Immature natural killer cell (primary cell): ENCODE results near the gene MARK4. TPM values are rescaled to one million over a fixed set of nuclear protein-coding genes. Genes with fewer than 3 reads are reported as not detected.
"Not testable (repeated sequence)": the region's sequence is repeated elsewhere in the genome, so short reads cannot be mapped to it uniquely, and the experiment has no call there.

Experiments used
- DNase-seq, 3 donors: peaks; one replicate each; pipeline ENCODE4 v3.0.0; 2022; ENCODE audit warnings: mixed read lengths in 1 of 3
- H3K27ac Mint-ChIP-seq, 6 donors: one replicate each; pipeline ENCODE4 v1.8.0; 2020; ENCODE audit warnings: mixed read lengths in 6 of 6, mild to moderate bottlenecking in 5 of 6, inconsistent platforms in 4 of 6, moderate library complexity in 3 of 6
- H3K27me3 Mint-ChIP-seq, 3 donors: one replicate each; pipeline ENCODE4 v1.8.0; 2020 to 2021; ENCODE audit warnings: low read depth in 3 of 3, mild to moderate bottlenecking in 3 of 3, mixed read lengths in 3 of 3, moderate library complexity in 3 of 3, inconsistent platforms in 1 of 3
- H3K36me3 Mint-ChIP-seq, 3 donors: one replicate each; pipeline ENCODE4 v1.8.0; 2020; ENCODE audit warnings: mixed read lengths in 3 of 3, inconsistent platforms in 2 of 3, mild to moderate bottlenecking in 2 of 3
- H3K4me1 Mint-ChIP-seq, 2 donors: one replicate each; pipeline ENCODE4 v1.8.0; 2020; ENCODE audit warnings: inconsistent platforms in 2 of 2, mild to moderate bottlenecking in 2 of 2, mixed read lengths in 2 of 2, moderate library complexity in 1 of 2
- H3K4me3 Mint-ChIP-seq, 5 donors: one replicate each; pipeline ENCODE4 v1.8.0; 2020; ENCODE audit warnings: mild to moderate bottlenecking in 5 of 5, mixed read lengths in 5 of 5, inconsistent platforms in 3 of 5, moderate library complexity in 3 of 5
- H3K9me3 Mint-ChIP-seq, 6 donors: one replicate each; pipeline ENCODE4 v1.8.0; 2020; ENCODE audit warnings: mild to moderate bottlenecking in 6 of 6, mixed read lengths in 6 of 6, inconsistent platforms in 4 of 6, moderate library complexity in 3 of 6
- polyA plus RNA-seq, 3 donors: library from polyadenylated mRNA; unstranded; fragments of 300-500 nt; fragmentation: Illumina TruSeq; gene quantifications; one replicate each; pipeline ENCODE4 v1.2.3, GENCODE V29; 2021

The MARK4 gene
- polyA plus RNA-seq, 3 donors from 2014 or later: 1.6 TPM; not detected in 2

DNA sequence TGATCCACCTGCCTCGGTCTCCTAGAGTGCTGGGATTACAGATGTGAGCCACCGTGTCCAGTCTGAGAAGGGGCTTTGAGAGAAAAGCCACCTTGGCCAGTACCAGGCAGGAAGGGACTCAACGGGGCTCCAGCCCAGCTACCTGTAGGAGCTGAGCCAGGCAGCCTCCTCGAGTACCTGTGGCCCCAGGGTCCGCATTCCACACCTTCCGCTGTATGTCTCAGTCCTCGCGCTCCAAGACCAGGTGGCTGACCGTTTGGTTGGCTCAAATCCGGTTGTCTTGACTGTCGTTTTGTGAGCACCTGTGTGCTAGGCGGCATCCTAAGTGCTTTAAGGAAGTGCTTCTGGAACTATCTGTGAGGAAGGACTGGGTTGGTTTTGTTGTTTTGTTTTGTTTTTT, 16.2 kb downstream of the MARK4 start:
- Mint-ChIP-seq H3K4me1 (no peaks in the 10 kb centered on the region), H3K4me3 (no peak overlapping the region), H3K27me3 (peaks cover 0 to 3% (median 0%) of the 10 kb centered on the region in 3 donors), H3K27ac (no peak overlapping the region), H3K36me3 (peaks cover 0 to 10% (median 9%) of the 10 kb centered on the region in 3 donors), H3K9me3 (no peaks in the 10 kb centered on the region)
- no peak for DNase-seq

GRCh38 chr19:45269939-45270338, 18.9 kb downstream of the MARK4 start:
- not testable (repeated sequence) for H3K27me3 Mint-ChIP-seq, H3K9me3 Mint-ChIP-seq, H3K4me3 Mint-ChIP-seq, DNase-seq, H3K27ac Mint-ChIP-seq, H3K4me1 Mint-ChIP-seq
- peaks cover 8 to 22% (median 19%) of the 10 kb centered on the region in 3 donors for H3K36me3 Mint-ChIP-seq

DNA sequence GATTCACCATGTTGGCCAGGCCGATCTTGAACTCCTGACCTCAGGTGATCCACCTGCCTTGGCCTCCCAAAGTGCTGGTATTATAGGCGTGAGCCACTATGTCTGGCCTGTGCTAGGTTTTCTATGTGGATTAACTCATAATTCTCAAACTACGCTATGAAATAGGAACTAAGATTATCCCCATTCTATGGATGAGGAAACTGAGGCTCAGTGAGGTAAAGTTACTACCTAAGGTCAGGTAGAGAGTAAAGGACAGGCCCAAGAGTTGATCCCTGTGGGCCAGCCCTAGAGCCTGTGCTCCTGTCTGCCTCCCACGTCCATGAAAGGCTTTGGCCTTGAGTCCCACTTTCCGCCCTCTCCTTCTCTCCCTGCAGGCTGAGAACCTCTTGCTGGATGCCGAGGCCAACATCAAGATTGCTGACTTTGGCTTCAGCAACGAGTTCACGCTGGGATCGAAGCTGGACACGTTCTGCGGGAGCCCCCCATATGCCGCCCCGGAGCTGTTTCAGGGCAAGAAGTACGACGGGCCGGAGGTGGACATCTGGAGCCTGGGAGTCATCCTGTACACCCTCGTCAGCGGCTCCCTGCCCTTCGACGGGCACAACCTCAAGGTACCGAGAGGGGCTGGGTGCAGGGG, 20.1 kb downstream of the MARK4 start:
- Mint-ChIP-seq H3K27ac (no peak overlapping the region), H3K4me3 (no peak overlapping the region), H3K9me3 (no peaks in the 10 kb centered on the region), H3K4me1 (no peaks in the 10 kb centered on the region), H3K36me3 (peaks cover 8 to 22% (median 14%) of the 10 kb centered on the region in 3 donors), H3K27me3 (peaks cover 0 to 2% (median 1%) of the 10 kb centered on the region in 3 donors)
- DNase-seq: no peak

DNA sequence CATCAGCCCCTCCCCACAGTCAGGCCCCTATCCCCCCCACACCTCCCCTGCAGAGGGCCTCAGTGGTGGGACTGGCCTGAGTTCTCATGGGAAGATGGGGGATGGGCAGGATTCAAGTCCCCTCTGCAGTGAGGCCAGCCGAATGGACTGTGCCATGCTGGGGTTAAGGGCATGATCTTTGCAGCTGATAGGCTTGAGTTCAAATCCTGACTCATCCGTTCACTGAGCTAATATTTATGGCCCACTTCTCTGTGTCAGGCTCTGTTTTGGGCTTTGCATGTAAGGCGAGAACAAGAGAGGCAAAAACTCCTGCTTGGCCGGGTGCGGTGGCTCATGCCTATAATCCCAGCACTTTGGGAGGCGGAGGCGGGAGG, 20.7 kb downstream of the MARK4 start:
- H3K27ac Mint-ChIP-seq: no peak overlapping the region

GRCh38 chr19:45273521-45273855, 22.4 kb downstream of the MARK4 start:
- Mint-ChIP-seq H3K27ac (no peak overlapping the region), H3K9me3 (no peaks in the 10 kb centered on the region), H3K27me3 (peaks cover 0 to 2% (median 1%) of the 10 kb centered on the region in 3 donors), H3K4me3 (no peak overlapping the region), H3K36me3 (peaks cover 8 to 22% (median 14%) of the 10 kb centered on the region in 3 donors), H3K4me1 (no peaks in the 10 kb centered on the region)
- no peak for DNase-seq

More for the DNA sequence above, 20.7 kb downstream of the MARK4 start:
- no peak for DNase-seq
- Mint-ChIP-seq H3K36me3 (peaks cover 8 to 22% (median 14%) of the 10 kb centered on the region in 3 donors), H3K4me1 (no peaks in the 10 kb centered on the region), H3K27me3 (peaks cover 0 to 2% (median 1%) of the 10 kb centered on the region in 3 donors), H3K4me3 (no peak overlapping the region), H3K9me3 (no peaks in the 10 kb centered on the region)

DNA sequence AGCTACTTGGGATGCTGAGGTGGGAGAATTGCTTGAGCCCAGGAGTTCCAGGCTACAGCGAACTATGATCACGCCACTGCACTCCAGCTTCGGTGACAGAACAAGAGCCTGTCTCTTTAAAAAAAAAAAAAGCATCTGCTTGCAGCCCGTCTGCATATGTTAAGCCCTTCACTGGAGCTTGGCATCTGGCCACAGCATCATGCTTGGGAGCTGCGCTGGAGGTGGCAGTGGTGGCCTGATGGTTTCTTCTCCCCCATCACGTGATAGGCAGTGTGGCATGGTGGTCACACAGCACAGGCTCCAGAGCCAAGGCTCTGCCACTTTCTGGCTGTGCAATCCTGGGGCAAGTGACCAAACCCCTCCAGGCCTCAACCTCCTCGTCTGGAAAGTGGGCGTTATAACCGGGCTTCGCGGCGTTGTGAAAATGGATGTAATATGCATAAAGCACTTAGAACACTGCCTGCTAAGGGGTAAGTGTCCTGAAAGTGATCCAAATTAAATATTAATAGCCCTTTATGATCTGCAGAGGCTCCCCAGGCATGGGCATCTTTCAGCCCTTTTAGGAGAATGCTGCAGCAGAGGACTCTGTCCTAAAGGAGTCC, 24.4 kb downstream of the MARK4 start:
- H3K4me1 Mint-ChIP-seq: no peaks in the 10 kb centered on the region
- H3K4me3 Mint-ChIP-seq: no peak overlapping the region
- no peaks in the 10 kb centered on the region for H3K9me3 Mint-ChIP-seq
- H3K27ac Mint-ChIP-seq: no peak overlapping the region
- H3K27me3 Mint-ChIP-seq: peaks cover 0 to 1% (median under 1%) of the 10 kb centered on the region in 3 donors
- H3K36me3 Mint-ChIP-seq: peaks cover 13 to 28% (median 19%) of the 10 kb centered on the region in 3 donors
- DNase-seq: no peak

DNA sequence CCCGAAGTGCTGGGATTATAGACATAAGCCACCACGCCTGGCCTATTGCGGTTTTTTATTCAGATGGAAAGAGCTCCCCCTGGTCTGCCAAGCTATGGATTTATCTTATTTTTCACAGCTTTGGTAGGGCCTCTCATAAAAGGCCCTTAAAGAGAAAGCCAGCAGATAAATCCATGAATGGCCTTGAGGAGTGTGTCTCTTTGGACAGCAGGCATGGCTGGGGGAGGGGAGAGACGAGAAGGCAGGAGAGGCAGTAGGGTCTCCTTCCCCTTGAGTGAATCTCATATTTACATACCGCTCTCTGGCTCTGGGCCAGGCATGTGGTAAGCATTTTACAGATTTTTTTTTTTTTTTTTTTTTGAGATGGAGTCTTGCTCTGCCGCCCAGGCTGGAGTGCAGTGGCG, 25.2 kb downstream of the MARK4 start:
- Mint-ChIP-seq H3K27ac (no peak overlapping the region), H3K4me3 (no peak overlapping the region), H3K4me1 (no peaks in the 10 kb centered on the region), H3K27me3 (peaks cover 0 to 1% (median 0%) of the 10 kb centered on the region in 3 donors), H3K36me3 (peaks cover 13 to 31% (median 19%) of the 10 kb centered on the region in 3 donors), H3K9me3 (no peaks in the 10 kb centered on the region)
- DNase-seq: no peak

DNA sequence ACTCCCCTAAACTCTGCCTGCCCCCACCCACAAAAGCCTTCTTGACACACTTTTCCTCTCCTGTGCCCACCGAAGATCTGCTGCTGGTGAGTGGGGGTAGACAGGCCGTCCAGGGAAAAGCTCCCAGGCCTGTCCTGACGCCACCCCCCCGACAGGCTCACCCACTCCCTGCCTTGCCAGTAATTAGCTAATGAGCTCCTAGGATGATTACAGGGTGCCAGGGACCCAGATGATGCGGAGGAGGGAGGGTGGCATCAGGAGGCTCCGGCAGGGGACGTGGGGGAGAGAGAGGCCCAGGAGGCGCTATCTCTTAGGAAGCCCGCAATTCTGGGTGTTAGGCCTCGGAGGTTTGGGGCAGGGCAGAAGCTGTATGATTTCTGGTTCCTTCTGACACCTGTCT, 27.0 kb downstream of the MARK4 start:
- Mint-ChIP-seq H3K27ac (no peak overlapping the region), H3K4me3 (no peak overlapping the region), H3K27me3 (peaks cover 0 to 1% (median 0%) of the 10 kb centered on the region in 3 donors), H3K36me3 (peaks cover 11 to 20% (median 15%) of the 10 kb centered on the region in 3 donors), H3K4me1 (no peaks in the 10 kb centered on the region), H3K9me3 (no peaks in the 10 kb centered on the region)
- no peak for DNase-seq

GRCh38 chr19:45279587-45280192, 28.6 kb downstream of the MARK4 start:
- peaks cover 13 to 21% (median 18%) of the 10 kb centered on the region in 3 donors for H3K36me3 Mint-ChIP-seq
- no peaks in the 10 kb centered on the region for H3K4me1 Mint-ChIP-seq
- peaks cover 0 to 1% (median 0%) of the 10 kb centered on the region in 3 donors for H3K27me3 Mint-ChIP-seq
- no peak overlapping the region for H3K4me3 Mint-ChIP-seq
- DNase-seq: no peak
- H3K27ac Mint-ChIP-seq: no peak overlapping the region
- H3K9me3 Mint-ChIP-seq: no peaks in the 10 kb centered on the region

- no peaks in the 10 kb centered on the region for H3K9me3 Mint-ChIP-seq
- H3K4me3 Mint-ChIP-seq: no peak overlapping the region
- no peaks in the 10 kb centered on the region for H3K4me1 Mint-ChIP-seq
- no peak overlapping the region for H3K27ac Mint-ChIP-seq
- peaks cover 0 to 1% (median 0%) of the 10 kb centered on the region in 3 donors for H3K27me3 Mint-ChIP-seq
- H3K36me3 Mint-ChIP-seq: peaks cover 15 to 21% (median 18%) of the 10 kb centered on the region in 3 donors
- no peak for DNase-seq
Measured at GRCh38 chr19:45280471-45280961, 29.4 kb downstream of the MARK4 start.

DNA sequence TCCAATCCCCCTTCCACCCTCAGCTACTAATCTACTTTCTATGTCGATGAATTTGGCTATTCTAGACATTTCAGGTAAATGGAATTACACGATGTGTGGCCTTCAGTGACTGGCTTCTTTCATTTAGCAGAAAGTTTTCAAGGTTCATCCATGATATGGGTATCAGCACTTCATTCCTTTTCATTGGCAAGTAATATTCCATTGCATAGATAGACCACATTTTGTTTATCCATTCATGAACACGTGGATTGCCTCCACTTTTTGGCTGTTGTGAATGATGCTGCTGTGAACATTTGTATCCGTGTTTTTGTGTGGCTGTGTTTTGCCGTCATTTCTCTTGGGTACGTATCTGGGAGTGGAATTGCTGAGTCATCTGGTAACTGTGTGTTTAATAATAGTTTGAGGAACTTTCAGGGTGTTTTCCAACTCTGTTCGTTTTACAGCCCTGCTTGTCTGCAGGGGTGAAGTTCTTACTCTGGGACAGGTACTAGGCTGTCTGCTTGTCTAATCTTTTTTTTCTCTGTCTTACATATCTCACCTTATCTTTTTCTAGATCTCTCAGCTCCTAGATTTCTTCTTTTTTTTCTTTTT, 32.5 kb downstream of the MARK4 start:
- peaks cover 0 to 1% (median 0%) of the 10 kb centered on the region in 3 donors for H3K27me3 Mint-ChIP-seq
- no peak for DNase-seq
- H3K4me3 Mint-ChIP-seq: no peak overlapping the region
- H3K9me3 Mint-ChIP-seq: no peaks in the 10 kb centered on the region
- H3K27ac Mint-ChIP-seq: no peak overlapping the region
- H3K4me1 Mint-ChIP-seq: no peaks in the 10 kb centered on the region
- peaks cover 26 to 34% (median 26%) of the 10 kb centered on the region in 3 donors for H3K36me3 Mint-ChIP-seq

- peaks cover 0 to 5% (median 0%) of the 10 kb centered on the region in 3 donors for H3K27me3 Mint-ChIP-seq
- H3K4me3 Mint-ChIP-seq: no peak overlapping the region
- DNase-seq: no peak
- peaks cover 16 to 50% (median 29%) of the 10 kb centered on the region in 3 donors for H3K36me3 Mint-ChIP-seq
- H3K27ac Mint-ChIP-seq: no peak overlapping the region
- no peaks in the 10 kb centered on the region for H3K4me1 Mint-ChIP-seq
- no peaks in the 10 kb centered on the region for H3K9me3 Mint-ChIP-seq
Measured at GRCh38 chr19:45290381-45290931, 39.4 kb downstream of the MARK4 start.

DNA sequence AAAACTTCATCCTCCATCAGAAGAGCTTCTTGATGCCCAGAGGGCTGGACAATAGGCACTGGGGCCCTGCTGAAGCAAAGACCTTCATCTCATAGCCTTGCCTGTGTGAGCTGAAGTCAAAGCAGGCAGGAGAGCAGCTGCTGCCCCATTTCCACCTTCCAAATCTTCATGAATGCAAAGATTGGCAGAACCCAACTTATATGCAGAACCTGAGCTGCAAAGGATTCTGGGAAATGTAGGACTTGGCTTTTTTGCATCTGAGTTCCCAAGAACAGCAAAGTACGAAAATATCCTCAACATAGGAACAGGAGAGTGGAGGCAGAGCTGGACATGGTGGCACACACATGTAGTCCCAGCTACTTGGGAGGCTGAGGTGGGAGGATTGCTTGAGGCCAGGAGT, 40.8 kb downstream of the MARK4 start:
- H3K36me3 Mint-ChIP-seq: peaks cover 12 to 45% (median 25%) of the 10 kb centered on the region in 3 donors

More for the DNA sequence above, 40.8 kb downstream of the MARK4 start:
- H3K9me3 Mint-ChIP-seq: no peaks in the 10 kb centered on the region
- no peak overlapping the region for H3K27ac Mint-ChIP-seq
- H3K27me3 Mint-ChIP-seq: peaks cover 0 to 5% (median 0%) of the 10 kb centered on the region in 3 donors
- H3K4me1 Mint-ChIP-seq: no peaks in the 10 kb centered on the region
- no peak for DNase-seq
- no peak overlapping the region for H3K4me3 Mint-ChIP-seq
